ENCODE results near the gene PRELID3B. TPM values are rescaled to one million over a fixed set of nuclear protein-coding genes. Genes with fewer than 3 reads are reported as not detected.
A peak's percentile ranks its signal among the peaks of the same experiment; 100 is the strongest.

PRELID3B gene
- total RNA-seq = 10 to 100 TPM; 48.7 to 61.1 TPM
- polyA plus RNA-seq = 10 to 100 TPM; 19.9 to 33.7 TPM
- long read RNA-seq, donor 1, transcript PRELID3B-201 (6 exons, 2,626 nt) = major isoform, 17 of 20 reads
- long read RNA-seq, donor 1, partial matches to known transcripts = 0 of 20 reads
- long read RNA-seq, donor 1, other reads (novel, unspliced or antisense) = 0 of 20 reads
- long read RNA-seq, donor 2, transcript PRELID3B-201 (6 exons, 2,626 nt) = major isoform, 6 of 6 reads
- long read RNA-seq, donor 2, partial matches to known transcripts = 0 of 6 reads
- long read RNA-seq, donor 2, other reads (novel, unspliced or antisense) = 0 of 6 reads
- long read RNA-seq, donor 3, transcript PRELID3B-201 (6 exons, 2,626 nt) = major isoform, 6 of 7 reads
- long read RNA-seq, donor 3, partial matches to known transcripts = 0 of 7 reads
- long read RNA-seq, donor 3, other reads (novel, unspliced or antisense) = 0 of 7 reads
- long read RNA-seq, donor 4, transcript PRELID3B-201 (6 exons, 2,626 nt) = major isoform, 6 of 6 reads
- long read RNA-seq, donor 4, partial matches to known transcripts = 0 of 6 reads
- long read RNA-seq, donor 4, other reads (novel, unspliced or antisense) = 0 of 6 reads
- long read RNA-seq, donor 5, transcript PRELID3B-201 (6 exons, 2,626 nt) = major isoform, 37 of 40 reads
- long read RNA-seq, donor 5, partial matches to known transcripts = 0 of 40 reads
- long read RNA-seq, donor 5, other reads (novel, unspliced or antisense) = 0 of 40 reads

GRCh38 chr20:59042151-59042795, at the start of gene PRELID3B:
TSS of gene PRELID3B (minus strand) at chr20:59042786. CDS start at chr20:59042730, 56 bp downstream.
- H3K27me3 ChIP-seq (ENCODE audit: control insufficient read depth in 3 of 3, insufficient read depth in 3 of 3, low read length in 2 of 3) = no peaks in the 10 kb centered on the region
- peak within 1 kb of the TSS; percentile 85 for H3K4me3 ChIP-seq
- 2% methylated on average over 50 of the region's 50 CpGs for WGBS, 2 donors
- no peaks in the 10 kb centered on the region for H3K9me3 ChIP-seq (ENCODE audit: control insufficient read depth in 4 of 4, insufficient read depth in 3 of 4, low read length in 3 of 4)
- peak within 1 kb of the TSS; percentile 50 to 56 for H3K9ac ChIP-seq (ENCODE audit: insufficient read depth in 1 of 2, low read length in 2 of 2)
- H3K27ac ChIP-seq (ENCODE audit: low read depth in 1 of 2, low read length in 1 of 2) = peak within 1 kb of the TSS; percentile 71 to 88
- peaks cover 0 to 7% (median 4%) of the 10 kb centered on the region in 4 donors for H3K36me3 ChIP-seq (ENCODE audit: control insufficient read depth in 4 of 4, insufficient read depth in 4 of 4, low read length in 4 of 4)
- H3K4me1 ChIP-seq (ENCODE audit: control insufficient read depth in 5 of 5, insufficient read depth in 5 of 5, low read length in 5 of 5) = peaks cover 0 to 14% (median 11%) of the 10 kb centered on the region in 5 donors
- no peak for TF ChIP-seq CTCF (IDR thresholded peaks at IDR 0.05; ENCODE audit: control extremely low read depth, extremely low read depth)
- DNase-seq (peak; percentile 19 to 27 (median 19)), ATAC-seq (ENCODE audit: insufficient read depth, low FRiP score) (peak; percentile 35)

- Histone ChIP-seq H3K27me3 (ENCODE audit: control insufficient read depth in 3 of 3, insufficient read depth in 3 of 3, low read length in 2 of 3) (no peaks in the 10 kb centered on the region), H3K4me3 (no peak overlapping the region), H3K9ac (ENCODE audit: insufficient read depth in 1 of 2, low read length in 2 of 2) (no peak overlapping the region), H3K4me1 (ENCODE audit: control insufficient read depth in 5 of 5, insufficient read depth in 5 of 5, low read length in 5 of 5) (peaks cover 0 to 2% (median 0%) of the 10 kb centered on the region in 5 donors), H3K9me3 (ENCODE audit: control insufficient read depth in 4 of 4, insufficient read depth in 3 of 4, low read length in 3 of 4) (no peaks in the 10 kb centered on the region), H3K36me3 (ENCODE audit: control insufficient read depth in 4 of 4, insufficient read depth in 4 of 4, low read length in 4 of 4) (no peaks in the 10 kb centered on the region), H3K27ac (ENCODE audit: low read depth in 1 of 2, low read length in 1 of 2) (no peak overlapping the region)
- DNase-seq (peak; percentile 72 to 77 (median 75)), ATAC-seq (ENCODE audit: insufficient read depth, low FRiP score) (no peak)
- peak; percentile 73 for TF ChIP-seq CTCF (IDR thresholded peaks at IDR 0.05; ENCODE audit: control extremely low read depth, extremely low read depth)
- 11 to 14% methylated on average over 5 of the region's 5 CpGs for WGBS, 2 donors
These were observed 45.3 kb upstream of the PRELID3B start for GRCh38 chr20:59087829-59088433.

GRCh38 chr20:59086923-59087322, 44.3 kb upstream of the PRELID3B start:
- Histone ChIP-seq H3K4me3 (no peak overlapping the region), H3K27ac (ENCODE audit: low read depth in 1 of 2, low read length in 1 of 2) (no peak overlapping the region), H3K9me3 (ENCODE audit: control insufficient read depth in 4 of 4, insufficient read depth in 3 of 4, low read length in 3 of 4) (no peaks in the 10 kb centered on the region), H3K4me1 (ENCODE audit: control insufficient read depth in 5 of 5, insufficient read depth in 5 of 5, low read length in 5 of 5) (peaks cover 0 to 2% (median 0%) of the 10 kb centered on the region in 5 donors), H3K36me3 (ENCODE audit: control insufficient read depth in 4 of 4, insufficient read depth in 4 of 4, low read length in 4 of 4) (no peaks in the 10 kb centered on the region), H3K27me3 (ENCODE audit: control insufficient read depth in 3 of 3, insufficient read depth in 3 of 3, low read length in 2 of 3) (no peaks in the 10 kb centered on the region), H3K9ac (ENCODE audit: insufficient read depth in 1 of 2, low read length in 2 of 2) (no peak overlapping the region)
- WGBS, 2 donors = 92 to 96% methylated on average over 5 of the region's 5 CpGs
- ATAC-seq (ENCODE audit: insufficient read depth, low FRiP score) = no peak
- no peak for DNase-seq
- no peak for TF ChIP-seq CTCF (IDR thresholded peaks at IDR 0.05; ENCODE audit: control extremely low read depth, extremely low read depth)
